ENCODE results near the gene PDCD1LG2. TPM values are rescaled to one million over a fixed set of nuclear protein-coding genes. Genes with fewer than 3 reads are reported as not detected.

PDCD1LG2 gene
- total RNA-seq, 4 donors from 2014 or later: 2.5 to 4.2 (median 2.9) TPM

- WGBS: 89% methylated on average over 4 of the region's 4 CpGs
- Histone ChIP-seq H3K27ac (replicated peaks in 1 of 4) (no peak overlapping the region), H3K9me3 (no peaks in the 10 kb centered on the region), H3K36me3 (no peaks in the 10 kb centered on the region), H3K4me3 (no peak overlapping the region), H3K27me3 (no peaks in the 10 kb centered on the region), H3K4me1 (no peaks in the 10 kb centered on the region)
- intact Hi-C loops (cut with DNase I): no loop called here
- no peak for DNase-seq (ENCODE audit: extremely low spot score)
- TF ChIP-seq POLR2A (IDR thresholded peaks at IDR 0.05; ENCODE audit: low read depth) (no peak), EP300 (IDR thresholded peaks at IDR 0.05) (no peak), CTCF (IDR thresholded peaks at IDR 0.05) (no peak), POLR2AphosphoS5 (IDR thresholded peaks at IDR 0.05) (no peak)
Observed at GRCh38 chr9:5480919-5481318, 29.4 kb upstream of the PDCD1LG2 start.

DNA sequence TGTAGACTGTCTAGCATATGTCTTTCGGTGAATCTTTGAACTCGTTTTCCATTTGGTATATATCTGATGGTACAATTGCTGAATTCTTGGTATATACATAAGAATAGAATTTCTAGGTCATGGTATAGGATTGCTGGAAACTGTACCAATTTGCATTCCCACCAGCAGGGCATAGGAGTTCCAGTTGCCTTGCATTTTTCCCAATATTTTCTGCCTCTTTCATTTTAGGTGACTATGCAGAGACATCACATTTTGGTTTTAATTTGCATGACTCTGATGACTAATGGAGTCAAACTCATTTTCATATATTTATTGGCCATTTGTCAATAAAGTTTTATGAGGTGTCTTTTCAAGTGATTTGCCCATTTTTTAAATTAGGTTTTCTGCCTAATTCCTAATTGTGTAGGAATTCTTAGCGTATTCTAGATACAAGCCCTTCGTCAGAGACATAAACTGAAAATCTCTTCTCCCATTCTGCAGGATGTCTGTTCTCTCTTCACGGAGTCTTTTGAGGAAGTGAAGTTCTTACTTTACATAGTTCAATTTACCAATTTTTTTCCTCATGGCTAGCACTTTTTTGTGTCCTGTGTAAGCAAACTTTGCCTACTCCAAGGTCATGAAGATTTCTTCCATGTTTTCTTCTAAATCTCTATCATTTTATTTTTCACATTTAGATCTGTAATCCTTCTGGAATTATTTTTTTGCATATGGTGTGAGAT is 28.9 kb upstream of the PDCD1LG2 start:
- Histone ChIP-seq H3K36me3 (no peaks in the 10 kb centered on the region), H3K27me3 (no peaks in the 10 kb centered on the region), H3K27ac (replicated peaks in 1 of 4) (no peak overlapping the region), H3K4me1 (no peaks in the 10 kb centered on the region), H3K9me3 (no peaks in the 10 kb centered on the region), H3K4me3 (no peak overlapping the region)
- no peak for TF ChIP-seq POLR2A (IDR thresholded peaks at IDR 0.05; ENCODE audit: low read depth)
- no peak for TF ChIP-seq EP300 (IDR thresholded peaks at IDR 0.05)
- no peak for TF ChIP-seq CTCF (IDR thresholded peaks at IDR 0.05)
- no peak for TF ChIP-seq POLR2AphosphoS5 (IDR thresholded peaks at IDR 0.05)
- 88% methylated on average over 5 of the region's 5 CpGs for WGBS
- no peak for DNase-seq (ENCODE audit: extremely low spot score)
- intact Hi-C loops (cut with DNase I): no loop called here

GRCh38 chr9:5482194-5482593 is 28.1 kb upstream of the PDCD1LG2 start:
- intact Hi-C loops (cut with DNase I): no loop called here
- no peak overlapping the region for H3K4me3 ChIP-seq
- no peaks in the 10 kb centered on the region for H3K36me3 ChIP-seq
- H3K9me3 ChIP-seq: no peaks in the 10 kb centered on the region
- no peaks in the 10 kb centered on the region for H3K4me1 ChIP-seq
- H3K27ac ChIP-seq (replicated peaks in 1 of 4): no peak overlapping the region
- H3K27me3 ChIP-seq: no peaks in the 10 kb centered on the region
- WGBS: 84% methylated on average over 8 of the region's 8 CpGs
- DNase-seq (ENCODE audit: extremely low spot score): no peak
- TF ChIP-seq CTCF (IDR thresholded peaks at IDR 0.05): no peak
- no peak for TF ChIP-seq EP300 (IDR thresholded peaks at IDR 0.05)
- no peak for TF ChIP-seq POLR2AphosphoS5 (IDR thresholded peaks at IDR 0.05)
- no peak for TF ChIP-seq POLR2A (IDR thresholded peaks at IDR 0.05; ENCODE audit: low read depth)

DNA sequence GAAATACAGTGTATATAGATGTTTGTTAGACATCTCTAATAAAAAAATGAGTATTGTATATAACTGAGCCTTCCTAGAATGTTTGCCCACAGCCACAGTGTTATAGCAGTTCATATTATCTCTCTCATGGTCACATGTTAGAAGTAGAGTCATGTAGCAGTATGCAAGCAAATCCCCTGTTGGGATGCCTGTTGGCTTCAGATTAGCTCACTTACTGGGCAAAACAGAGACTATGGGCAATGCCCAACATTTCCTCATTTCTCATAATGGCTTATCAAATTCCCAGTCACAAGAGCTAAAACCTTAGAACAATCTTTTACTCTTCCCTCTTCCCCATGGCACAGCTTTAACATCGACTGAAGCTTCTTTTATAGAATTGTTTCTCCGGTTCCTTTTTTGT is 27.0 kb upstream of the PDCD1LG2 start:
- Histone ChIP-seq H3K4me1 (no peaks in the 10 kb centered on the region), H3K36me3 (no peaks in the 10 kb centered on the region), H3K4me3 (no peak overlapping the region), H3K9me3 (no peaks in the 10 kb centered on the region), H3K27me3 (no peaks in the 10 kb centered on the region), H3K27ac (replicated peaks in 1 of 4) (no peak overlapping the region)
- WGBS: 92% methylated on average over 2 of the region's 2 CpGs
- intact Hi-C loops (cut with DNase I): no loop called here
- DNase-seq (ENCODE audit: extremely low spot score): no peak
- TF ChIP-seq POLR2AphosphoS5 (IDR thresholded peaks at IDR 0.05) (no peak), EP300 (IDR thresholded peaks at IDR 0.05) (no peak), CTCF (IDR thresholded peaks at IDR 0.05) (no peak), POLR2A (IDR thresholded peaks at IDR 0.05; ENCODE audit: low read depth) (no peak)

Data from esophagus muscularis mucosa (tissue), 4 donors.